Measurements from ENCODE around the gene CFB.

The CFB gene

GRCh38 chr6:31896856-31897611 lies 48.9 kb upstream of the CFB start (continued):
- TF ChIP-seq ZNF239 (tag by site-specific recombination; IDR thresholded peaks at IDR 0.05) = no peak
- peak; percentile 25; the same call in 1 of the 2 replicates for TF ChIP-seq ZNF398 (tag by site-specific recombination; IDR thresholded peaks at IDR 0.05)
- TF ChIP-seq YY2 (tag by site-specific recombination; IDR thresholded peaks at IDR 0.05) = no peak
- no peak for TF ChIP-seq ZNF600 (tag by site-specific recombination; IDR thresholded peaks at IDR 0.05)
- no peak for TF ChIP-seq TCF7L2 (IDR thresholded peaks at IDR 0.05; ENCODE audit: borderline replicate concordance, low read depth, low read length)
- no peak for TF ChIP-seq ZNF549 (tag by site-specific recombination; IDR thresholded peaks at IDR 0.05)
- no peak for TF ChIP-seq ZNF585B (tag by site-specific recombination; IDR thresholded peaks at IDR 0.05)
- no peak for TF ChIP-seq ZNF501 (tag by site-specific recombination; IDR thresholded peaks at IDR 0.05)

GRCh38 chr6:31897612-31898382 lies 48.1 kb upstream of the CFB start, which contains the start of gene EHMT2:
Gene EHMT2 (minus strand): TSS chr6:31897698. CDS start chr6:31897677, 21 bp downstream.
- peaks cover 28 to 35% of the 10 kb centered on the region in 2 experiments for H3K36me3 ChIP-seq (ENCODE audit: control insufficient read depth in 2 of 2, insufficient read depth in 1 of 2, low read length in 2 of 2)
- peak within 1 kb of the TSS; percentile 65 for H3K27ac ChIP-seq (ENCODE audit: extremely low read depth, low read depth, low read length)
- peak within 1 kb of the TSS; percentile 94 for H3K4me3 ChIP-seq (ENCODE audit: low read depth, low read length)
- POLR2A ChIA-PET = interaction anchor here (0.6 to 3.1 kb wide), 27 partner anchors 10 to 356 kb away, joined by 3 to 30 read pairs (median 5); partner anchors contain the start of genes ABHD16A, ATF6B, DDAH2 and DDX39B
- H3K4me1 ChIP-seq (ENCODE audit: control insufficient read depth, insufficient read depth, low read length) = peaks cover 6% of the 10 kb centered on the region
- no peaks in the 10 kb centered on the region for H3K9me3 ChIP-seq (ENCODE audit: control insufficient read depth, insufficient read depth, low read depth, low read length)
- CTCF ChIA-PET = interaction anchor here (0.6 to 3.4 kb wide), 10 partner anchors 8 to 300 kb away, joined by 3 to 16 read pairs (median 4); no protein-coding TSS in a partner anchor
- TF ChIP-seq ZNF692 (tag by site-specific recombination; IDR thresholded peaks at IDR 0.05) (0 out of 2 replicates have a peak, but pooled peaks have one; percentile 19), ZFP69B (tag by site-specific recombination; IDR thresholded peaks at IDR 0.05) (0 out of 2 replicates have a peak, but pooled peaks have one; percentile 58), ZBTB11 (tag by site-specific recombination; conservative IDR thresholded peaks at IDR 0.05; ENCODE audit: low read depth) (no peak), ZBTB20 (tag by site-specific recombination; IDR thresholded peaks at IDR 0.05) (peak; percentile 63), ZBTB26 (tag by site-specific recombination; optimal IDR thresholded peaks at IDR 0.05) (peak; percentile 45), KLF8 (tag by site-specific recombination; IDR thresholded peaks at IDR 0.05) (peak; percentile 51; the same call in 1 of the 2 replicates), ZEB2 (tag by site-specific recombination; IDR thresholded peaks at IDR 0.05) (no peak), KLF17 (tag by site-specific recombination; IDR thresholded peaks at IDR 0.05) (no peak), ZNF366 (tag by site-specific recombination; conservative IDR thresholded peaks at IDR 0.05) (peak; percentile 43), TRIM28 (IDR thresholded peaks at IDR 0.05; ENCODE audit: borderline replicate concordance, low read length) (0 out of 2 replicates have a peak, but pooled peaks have one; percentile 10), MEIS1 (CRISPR knock-in tag; IDR thresholded peaks at IDR 0.05; ENCODE audit: borderline replicate concordance) (no peak), YY1 (tag by site-specific recombination; IDR thresholded peaks at IDR 0.05) (peak; percentile 48; the same call in 1 of the 2 replicates), ZFP37 (tag by site-specific recombination; IDR thresholded peaks at IDR 0.05) (peak; percentile 60; the same call in 1 of the 2 replicates), PBX3 (CRISPR knock-in tag; IDR thresholded peaks at IDR 0.05) (no peak), WT1 (tag by site-specific recombination; IDR thresholded peaks at IDR 0.05) (peak; percentile 45; the same call in 1 of the 2 replicates), ZNF501 (tag by site-specific recombination; IDR thresholded peaks at IDR 0.05) (peak; percentile 40; the same call in 1 of the 2 replicates), ZNF600 (tag by site-specific recombination; IDR thresholded peaks at IDR 0.05) (peak; percentile 33)

All from HEK293 (cell line).